SK-N-MC (cell line): ENCODE data around the gene RBPJ.

Experiments
- EZH2 ChIP-seq: fragments of 200-600 bp; sonication (generic); IDR thresholded peaks from one replicate; pipeline ENCODE4 v1.6.1; 2017; ENCODE audit warnings: antibody characterized with exemption
- POLR2AphosphoS5 ChIP-seq: IDR thresholded peaks from 2 replicates; pipeline ENCODE4 v1.6.1; 2012; ENCODE audit warnings: mild to moderate bottlenecking, low read depth, low read length, borderline replicate concordance

- no peak for TF ChIP-seq POLR2AphosphoS5
- TF ChIP-seq EZH2: no peak
Observed at GRCh38 chr4:26473893-26474292, 153.1 kb downstream of the RBPJ start.
